Measurements from ENCODE around the gene CLIP2. TPM values are rescaled to one million over a fixed set of nuclear protein-coding genes. Genes with fewer than 3 reads are reported as not detected.

CLIP2 gene
- total RNA-seq, 4 donors from 2014 or later, result 3.8 to 21.3 (median 12.9) TPM

DNA sequence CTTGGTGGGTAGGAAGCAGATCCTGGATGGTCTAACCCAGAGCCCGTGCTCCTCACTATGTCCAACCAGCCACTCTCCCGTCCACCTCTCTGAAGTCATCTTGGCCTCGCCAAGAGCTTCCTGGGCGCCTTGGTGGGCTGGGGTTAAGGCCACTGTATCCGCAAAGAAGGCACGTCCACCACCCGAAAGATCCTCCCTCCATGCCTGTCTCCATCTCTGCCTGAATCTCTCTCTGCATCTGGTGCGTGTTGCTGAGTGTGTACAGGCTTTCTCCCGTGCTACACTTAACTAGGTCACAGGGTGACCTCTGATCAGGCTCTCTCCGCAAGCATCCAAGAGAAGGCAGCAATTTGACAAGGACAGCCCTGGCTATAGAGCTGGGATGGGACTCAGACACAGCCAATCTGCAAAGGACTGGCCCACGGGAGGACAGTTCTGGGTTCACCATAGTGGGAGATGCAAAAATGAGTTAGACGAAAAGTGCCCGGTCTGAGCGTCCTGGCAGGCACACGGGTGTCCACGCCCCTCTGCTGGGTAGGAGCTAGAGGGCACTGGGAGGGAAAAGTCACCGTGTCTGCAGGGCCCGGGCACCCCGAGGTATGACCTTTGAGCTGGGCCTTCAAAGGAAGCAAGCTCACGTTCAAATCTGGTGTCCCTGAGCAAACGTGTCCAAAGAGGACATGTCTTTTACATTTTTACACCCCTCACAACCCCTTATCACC, 25.6 kb upstream of the CLIP2 start:
- TF ChIP-seq, protein P1, sequence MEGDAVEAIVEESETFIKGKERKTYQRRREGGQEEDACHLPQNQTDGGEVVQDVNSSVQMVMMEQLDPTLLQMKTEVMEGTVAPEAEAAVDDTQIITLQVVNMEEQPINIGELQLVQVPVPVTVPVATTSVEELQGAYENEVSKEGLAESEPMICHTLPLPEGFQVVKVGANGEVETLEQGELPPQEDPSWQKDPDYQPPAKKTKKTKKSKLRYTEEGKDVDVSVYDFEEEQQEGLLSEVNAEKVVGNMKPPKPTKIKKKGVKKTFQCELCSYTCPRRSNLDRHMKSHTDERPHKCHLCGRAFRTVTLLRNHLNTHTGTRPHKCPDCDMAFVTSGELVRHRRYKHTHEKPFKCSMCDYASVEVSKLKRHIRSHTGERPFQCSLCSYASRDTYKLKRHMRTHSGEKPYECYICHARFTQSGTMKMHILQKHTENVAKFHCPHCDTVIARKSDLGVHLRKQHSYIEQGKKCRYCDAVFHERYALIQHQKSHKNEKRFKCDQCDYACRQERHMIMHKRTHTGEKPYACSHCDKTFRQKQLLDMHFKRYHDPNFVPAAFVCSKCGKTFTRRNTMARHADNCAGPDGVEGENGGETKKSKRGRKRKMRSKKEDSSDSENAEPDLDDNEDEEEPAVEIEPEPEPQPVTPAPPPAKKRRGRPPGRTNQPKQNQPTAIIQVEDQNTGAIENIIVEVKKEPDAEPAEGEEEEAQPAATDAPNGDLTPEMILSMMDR (IDR thresholded peaks at IDR 0.05; ENCODE audit: low read depth), result no peak

DNA sequence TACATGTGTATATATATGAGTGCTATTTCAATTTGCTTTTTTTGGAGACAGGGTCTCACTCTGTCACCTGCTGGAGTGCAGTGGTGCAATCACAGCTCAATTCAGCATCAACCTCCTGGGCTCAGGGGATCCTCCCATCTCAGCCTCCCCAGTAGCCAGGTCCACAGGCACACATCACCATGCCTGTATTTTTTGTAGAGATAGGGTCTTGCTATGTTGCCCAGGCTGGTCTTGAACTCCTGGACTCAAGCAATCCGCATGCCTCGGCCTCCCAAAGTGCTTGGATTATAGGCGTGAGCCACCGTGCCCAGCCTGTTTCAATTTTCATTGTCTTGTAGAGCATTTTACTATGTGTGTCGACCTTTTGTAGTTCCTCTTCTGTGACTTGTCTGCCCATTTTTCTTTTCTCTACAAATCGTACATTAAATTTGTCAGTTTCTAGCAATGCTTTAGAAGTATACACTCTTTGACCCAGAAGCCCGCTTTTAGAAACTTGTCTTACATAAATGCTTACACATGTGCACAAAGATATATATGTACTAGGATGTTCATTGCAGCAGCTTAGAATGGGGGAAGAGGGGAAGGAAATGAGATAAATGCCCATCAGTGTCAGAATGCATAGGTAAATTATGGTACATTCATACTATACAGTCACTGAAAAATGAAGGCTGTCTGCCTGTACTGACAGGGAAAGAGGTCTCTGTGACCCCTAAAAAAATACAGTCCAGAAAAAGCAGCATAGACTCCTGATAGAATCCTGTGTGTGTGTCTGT, 22.8 kb upstream of the CLIP2 start:
- TF ChIP-seq, protein P1 (IDR thresholded peaks at IDR 0.05; ENCODE audit: low read depth), result no peak

DNA sequence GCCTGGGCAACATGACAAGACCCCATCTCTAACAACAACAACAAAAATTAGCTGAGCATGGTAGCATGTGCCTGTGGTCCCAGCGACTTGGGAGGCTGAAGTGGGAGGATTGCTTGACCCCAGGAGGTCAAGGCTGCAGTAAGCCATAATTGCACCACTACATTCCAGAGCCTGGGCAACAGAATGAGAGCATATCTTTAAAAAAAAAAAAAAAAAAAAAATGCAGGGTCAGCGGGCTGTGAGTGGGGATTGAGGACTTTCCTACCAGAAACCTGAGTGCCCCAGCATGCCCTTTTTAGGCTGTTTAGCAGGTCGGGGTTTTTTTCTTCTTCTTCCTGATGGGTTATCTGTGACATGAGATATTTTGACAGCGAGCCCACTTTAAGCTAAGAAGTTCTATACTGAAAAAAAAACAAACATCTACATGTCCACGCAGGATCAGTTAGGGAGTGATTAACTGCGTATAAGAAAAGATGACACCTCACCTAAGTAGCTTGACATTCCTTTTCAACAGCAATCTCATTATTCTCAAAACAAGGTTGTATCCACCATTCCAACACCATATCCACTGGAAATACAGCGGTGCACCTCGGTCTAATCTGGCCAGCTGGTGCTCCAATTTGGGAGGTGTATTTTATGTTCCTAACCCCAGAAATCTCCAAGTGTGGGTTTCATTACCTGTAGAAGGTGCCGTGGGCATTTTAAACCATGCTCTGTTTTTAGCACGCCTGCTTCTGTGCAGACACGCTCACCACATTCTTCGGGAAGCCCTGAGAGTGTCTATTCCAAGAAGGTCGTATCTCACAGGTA, 21.2 kb upstream of the CLIP2 start:
- TF ChIP-seq, protein P1 (IDR thresholded peaks at IDR 0.05; ENCODE audit: low read depth), result no peak

DNA sequence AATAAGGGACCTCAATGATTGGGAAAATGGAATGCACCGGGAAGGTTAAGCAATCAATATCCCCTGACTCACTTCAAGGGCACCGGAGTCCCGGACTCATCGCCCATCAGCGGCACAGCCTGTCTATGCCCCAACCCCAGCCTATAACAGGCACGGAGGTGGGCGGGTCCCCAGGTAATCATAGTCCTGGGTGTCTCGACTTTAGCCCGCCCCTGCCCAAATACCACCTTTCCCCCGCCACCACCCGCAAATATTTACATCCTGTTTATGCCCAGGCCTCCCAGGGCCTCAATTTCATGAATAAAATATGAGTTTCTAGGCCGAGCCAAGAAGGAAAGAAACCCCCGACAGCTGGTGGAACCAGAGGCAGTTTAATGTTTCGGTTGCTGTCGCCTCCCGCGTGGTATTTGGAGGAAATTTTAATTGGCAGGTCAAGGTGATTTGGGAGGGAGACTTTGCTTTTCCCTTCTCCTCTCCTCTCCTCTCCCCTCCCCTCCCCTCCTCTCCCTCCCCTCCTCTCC, 19.4 kb upstream of the CLIP2 start:
- TF ChIP-seq, protein P1 (IDR thresholded peaks at IDR 0.05; ENCODE audit: low read depth), result no peak

DNA sequence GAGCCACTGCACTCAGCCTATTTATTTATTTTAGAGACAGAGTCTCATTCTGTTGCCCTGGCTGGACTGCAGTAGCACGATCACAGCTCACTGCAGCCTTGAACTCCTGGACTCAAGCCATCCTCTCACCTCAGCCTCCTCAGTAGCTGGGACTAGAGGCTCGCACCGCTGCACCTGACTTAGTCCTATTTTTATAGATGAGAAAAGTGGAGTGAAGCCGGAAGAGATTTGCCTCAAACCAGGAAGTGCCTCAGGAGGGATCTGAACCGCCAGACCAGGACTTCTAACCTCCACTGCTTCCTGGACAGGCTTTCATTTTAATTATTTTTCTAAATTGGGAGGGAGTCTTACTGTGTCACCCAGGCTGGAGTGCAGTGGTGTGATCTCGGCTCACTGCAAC, 17.5 kb upstream of the CLIP2 start:
- TF ChIP-seq, protein P1 (IDR thresholded peaks at IDR 0.05; ENCODE audit: low read depth), result no peak

DNA sequence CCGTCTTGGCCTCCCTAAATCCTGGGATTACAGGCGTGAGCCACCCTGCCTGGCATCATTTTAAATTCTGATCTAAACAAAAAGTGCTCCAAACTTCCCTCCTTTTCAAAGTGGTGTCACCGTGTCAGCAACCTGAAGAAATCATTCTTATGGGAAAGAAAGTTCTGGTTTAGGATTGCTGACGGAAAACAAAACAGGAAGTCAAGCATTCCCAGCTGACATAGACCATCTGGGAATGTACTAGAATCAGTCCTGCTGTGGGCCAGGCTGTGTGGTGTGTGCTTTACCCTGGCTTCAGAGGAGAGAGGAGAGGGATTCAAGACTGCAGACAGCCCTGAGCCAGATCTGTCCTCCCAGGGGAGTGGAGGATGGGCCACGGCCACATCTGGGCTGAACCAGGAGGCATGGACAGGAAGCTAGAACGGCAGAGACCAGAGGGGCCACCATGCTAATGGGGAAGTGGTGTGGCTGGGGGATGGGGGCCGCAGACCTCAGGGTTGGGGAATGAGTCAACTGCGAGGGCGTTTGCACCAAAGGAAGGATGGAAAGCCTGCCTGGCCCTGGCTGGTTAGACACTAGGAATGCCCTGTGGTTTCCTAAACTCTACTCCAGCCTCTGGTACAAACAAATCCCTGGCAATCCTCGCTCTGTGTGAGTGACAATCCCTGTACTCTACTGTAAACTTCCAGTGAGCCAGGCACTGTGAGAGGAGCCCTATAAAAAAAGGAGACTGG, 16.7 kb upstream of the CLIP2 start:
- TF ChIP-seq, protein P1 (IDR thresholded peaks at IDR 0.05; ENCODE audit: low read depth), result no peak

Measured in subcutaneous adipose tissue (tissue), 4 donors.